NCI-H2171 (cell line): ENCODE data around the gene SORL1-AS1.

Experiments
- DNase-seq: peaks from one replicate; lab custom pipeline; 2025; lab: John Stamatoyannopoulos, UW

SORL1-AS1 gene

GRCh38 chr11:121451986-121452608 is 670 bp downstream of the SORL1-AS1 start, which contains the start of gene SORL1:
Gene SORL1, plus strand, starts transcription at chr11:121452314. Its CDS starts 18 bp downstream, at chr11:121452332.
- DNase-seq, result no peak

GRCh38 chr11:121451178-121451985 is 1.4 kb downstream of the SORL1-AS1 start:
- DNase-seq, result no peak

GRCh38 chr11:121450401-121450800 is 2.4 kb downstream of the SORL1-AS1 start:
- DNase-seq, result no peak

GRCh38 chr11:121449626-121450025 is 3.1 kb downstream of the SORL1-AS1 start:
- no peak for DNase-seq

GRCh38 chr11:121449123-121449522 is 3.6 kb downstream of the SORL1-AS1 start:
- DNase-seq, result no peak

GRCh38 chr11:121448431-121448941 is 4.3 kb downstream of the SORL1-AS1 start:
- DNase-seq, result no peak

- DNase-seq, result no peak
Measured at GRCh38 chr11:121448011-121448410, 4.8 kb downstream of the SORL1-AS1 start.

- DNase-seq, result no peak
Measured at GRCh38 chr11:121446752-121447156, 6.0 kb downstream of the SORL1-AS1 start.

- DNase-seq, result no peak
Measured at GRCh38 chr11:121445071-121445768, 7.5 kb downstream of the SORL1-AS1 start.

- no peak for DNase-seq
Measured at GRCh38 chr11:121444526-121444925, 8.2 kb downstream of the SORL1-AS1 start.

GRCh38 chr11:121443688-121444275 is 9.0 kb downstream of the SORL1-AS1 start:
- no peak for DNase-seq

- DNase-seq, result no peak
Measured at GRCh38 chr11:121441521-121441920, 11.2 kb downstream of the SORL1-AS1 start.

GRCh38 chr11:121439759-121440158 is 13.0 kb downstream of the SORL1-AS1 start:
- DNase-seq, result no peak

GRCh38 chr11:121439337-121439736 is 13.4 kb downstream of the SORL1-AS1 start:
- no peak for DNase-seq

- DNase-seq, result no peak
Measured at GRCh38 chr11:121437686-121438078, 15.1 kb downstream of the SORL1-AS1 start.

GRCh38 chr11:121437018-121437685 is 15.6 kb downstream of the SORL1-AS1 start:
- no peak for DNase-seq

- no peak for DNase-seq
Measured at GRCh38 chr11:121435551-121436511, 16.9 kb downstream of the SORL1-AS1 start.

GRCh38 chr11:121435132-121435531 is 17.6 kb downstream of the SORL1-AS1 start:
- no peak for DNase-seq

GRCh38 chr11:121431820-121432526 is 20.8 kb downstream of the SORL1-AS1 start:
- DNase-seq, result no peak

GRCh38 chr11:121429556-121429955 is 23.2 kb downstream of the SORL1-AS1 start:
- no peak for DNase-seq
